GM23338 (cell line): Measurements from ENCODE around the gene BLTP3B. TPM values are rescaled to one million over a fixed set of nuclear protein-coding genes. Genes with fewer than 3 reads are reported as not detected.

Experiments used
- ATAC-seq: fragments of 200-7000 bp; cut with Tn5 transposase; 3 replicates; pipeline ENCODE4 v1.9.1; 2020
- DNase-seq: peaks from one replicate; pipeline ENCODE4 v3.0.0-alpha.2; 2015; ENCODE audit warnings: low spot score
- H2AFZ ChIP-seq: fragments of 200-600 bp; sonication (generic); 2 replicates; pipeline ENCODE4 v1.8.0; 2016; ENCODE audit warnings: antibody characterized with exemption, mild to moderate bottlenecking, moderate library complexity
- H3F3A ChIP-seq: fragments of 200-600 bp; sonication (generic); replicated peaks from 2 replicates; pipeline ENCODE4 v1.8.0; 2017; ENCODE audit warnings: antibody characterized with exemption, mixed run types, low read depth
- H3K27ac ChIP-seq: fragments of 200-600 bp; sonication (generic); 2 replicates; pipeline ENCODE4 v1.6.1; 2016; ENCODE audit warnings: low read depth
- H3K27me3 ChIP-seq: fragments of 200-600 bp; sonication (generic); 2 replicates; pipeline ENCODE4 v1.8.0; 2016; ENCODE audit warnings: mild to moderate bottlenecking, mixed run types, moderate library complexity; ENCODE audit not compliant: insufficient read depth
- H3K36me3 ChIP-seq: fragments of 200-600 bp; sonication (generic); 2 replicates; pipeline ENCODE4 v1.8.0; 2016; ENCODE audit warnings: mild to moderate bottlenecking; ENCODE audit not compliant: insufficient read depth
- H3K4me1 ChIP-seq: fragments of 200-600 bp; sonication (generic); 2 replicates; pipeline ENCODE4 v1.8.0; 2016; ENCODE audit warnings: mild to moderate bottlenecking, moderate library complexity; ENCODE audit not compliant: insufficient read depth
- H3K4me2 ChIP-seq: fragments of 200-600 bp; sonication (generic); 2 replicates; pipeline ENCODE4 v1.7.1; 2017; ENCODE audit warnings: mixed run types
- H3K4me3 ChIP-seq: fragments of 200-600 bp; sonication (generic); 2 replicates; pipeline ENCODE4 v1.6.1; 2016; ENCODE audit warnings: mixed run types
- H3K79me2 ChIP-seq: fragments of 200-600 bp; sonication (generic); replicated peaks from 2 replicates; pipeline ENCODE4 v1.8.0; 2017; ENCODE audit warnings: mild to moderate bottlenecking; ENCODE audit not compliant: insufficient read depth
- H3K9me2 ChIP-seq: fragments of 200-600 bp; sonication (generic); 2 replicates; pipeline ENCODE4 v1.8.0; 2017; ENCODE audit not compliant: insufficient read depth
- H4K20me1 ChIP-seq: fragments of 200-600 bp; sonication (generic); replicated peaks from 2 replicates; pipeline ENCODE4 v1.8.0; 2017; ENCODE audit warnings: mild to moderate bottlenecking; ENCODE audit not compliant: insufficient read depth
- H3K27ac Mint-ChIP-seq: 2 replicates; pipeline ENCODE4 v1.8.0; 2020; ENCODE audit warnings: inconsistent platforms, mild to moderate bottlenecking, moderate library complexity, mixed read lengths
- H3K27me3 Mint-ChIP-seq: 3 replicates; pipeline ENCODE4 v1.8.0; 2022; ENCODE audit warnings: low read depth, mild to moderate bottlenecking, moderate library complexity, mixed read lengths, inconsistent platforms; ENCODE audit not compliant: insufficient read depth, poor library complexity
- H3K36me3 Mint-ChIP-seq: 3 replicates; pipeline ENCODE4 v1.8.0; 2021; ENCODE audit warnings: low read depth, mild to moderate bottlenecking, inconsistent platforms, moderate library complexity, mixed read lengths
- H3K4me1 Mint-ChIP-seq: 3 replicates; pipeline ENCODE4 v1.8.0; 2020; ENCODE audit warnings: mild to moderate bottlenecking, inconsistent platforms, mixed read lengths
- H3K4me3 Mint-ChIP-seq: 3 replicates; pipeline ENCODE4 v1.8.0; 2021; ENCODE audit warnings: moderate library complexity, mild to moderate bottlenecking, inconsistent platforms, mixed read lengths
- H3K9me3 Mint-ChIP-seq: 3 replicates; pipeline ENCODE4 v1.8.0; 2020; ENCODE audit warnings: moderate library complexity, mild to moderate bottlenecking, inconsistent platforms, mixed read lengths
- CREB1 ChIP-seq: fragments of 250-450 bp; sonication (Bioruptor Pico); IDR thresholded peaks from 2 replicates; pipeline ENCODE4 v1.5.0; 2020; ENCODE audit warnings: low read depth, mild to moderate bottlenecking, moderate library complexity
- CTCF ChIP-seq, 2 experiments: fragments of 200-600 bp in 1 of 2; sonication (generic) in 1 of 2; conservative IDR thresholded peaks; 2 replicates each; pipeline versions ENCODE4 v1.5.1 to v1.6.1; 2016 to 2017; ENCODE audit warnings: antibody characterized with exemption in 2 of 2, low read depth in 2 of 2, mild to moderate bottlenecking in 2 of 2, moderate library complexity in 1 of 2
- ETS1 ChIP-seq: IDR thresholded peaks from 2 replicates; pipeline ENCODE4 v1.6.1; 2016; ENCODE audit warnings: antibody characterized with exemption
- EZH2 ChIP-seq: fragments of 200-600 bp; sonication (generic); IDR thresholded peaks from one replicate; pipeline ENCODE4 v1.8.0; 2017; ENCODE audit warnings: antibody characterized with exemption, mild to moderate bottlenecking, low read depth; ENCODE audit not compliant: unreplicated experiment
- EZH2phosphoT487 ChIP-seq: fragments of 200-600 bp; sonication (generic); IDR thresholded peaks from one replicate; pipeline ENCODE4 v1.8.1; 2018; ENCODE audit warnings: antibody characterized with exemption; ENCODE audit not compliant: unreplicated experiment
- POLR2AphosphoS5 ChIP-seq: IDR thresholded peaks from 2 replicates; pipeline ENCODE4 v1.6.1; 2016; ENCODE audit warnings: antibody characterized with exemption, low read depth
- REST ChIP-seq: IDR thresholded peaks from one replicate; pipeline ENCODE4 v1.6.1; 2018; ENCODE audit warnings: antibody characterized with exemption; ENCODE audit not compliant: unreplicated experiment
- STAT1 ChIP-seq: IDR thresholded peaks from one replicate; pipeline ENCODE4 v1.6.1; 2016; ENCODE audit warnings: antibody characterized with exemption; ENCODE audit not compliant: unreplicated experiment
- ZNF462 ChIP-seq: fragments of 250-450 bp; sonication (Bioruptor Pico); IDR thresholded peaks from 2 replicates; pipeline ENCODE4 v1.5.0; 2020; ENCODE audit warnings: mild to moderate bottlenecking, moderate library complexity
- polyA plus RNA-seq: library from polyadenylated mRNA; unstranded; fragments of >200 nt; fragmentation: Nextera tagmentation; extraction: Ambion mirVana; gene quantifications from 2 replicates; pipeline ENCODE4 v1.2.1, GENCODE V29; 2016
- total RNA-seq: library from RNA; depleted of rRNA; stranded (reverse); fragments of >200 nt; shearing (Covaris generic); gene quantifications from 2 replicates; pipeline ENCODE4 v1.2.3, GENCODE V29; 2014

The BLTP3B gene
- total and polyA plus RNA-seq, 2 experiments from 2014 or later, result 11.2 to 35.8 TPM

- peaks cover 2% of the 10 kb centered on the region for H3K27me3 Mint-ChIP-seq
- H3K79me2 ChIP-seq, result peaks cover 5% of the 10 kb centered on the region; the same call in 1 of the 2 replicates
- H4K20me1 ChIP-seq, result 0 out of 2 replicates have a peak, but pooled peaks cover 3% of the 10 kb centered on the region
- TF ChIP-seq ZNF462, result no peak
- TF ChIP-seq STAT1, result no peak
- no peak for TF ChIP-seq EZH2
- no peak for TF ChIP-seq POLR2AphosphoS5
- no peak overlapping the region for H3K27ac Mint-ChIP-seq
- DNase-seq (no peak), ATAC-seq (no peak)
- H3F3A ChIP-seq, result no peaks in the 10 kb centered on the region
- no peak overlapping the region for H3K4me3 Mint-ChIP-seq
- H3K4me3 ChIP-seq, result no peak overlapping the region
- H3K36me3 ChIP-seq, result no peaks in the 10 kb centered on the region
- peaks cover 6% of the 10 kb centered on the region for H3K4me1 Mint-ChIP-seq
- H3K4me1 ChIP-seq, result no peaks in the 10 kb centered on the region
- no peak overlapping the region for H2AFZ ChIP-seq
- no peaks in the 10 kb centered on the region for H3K9me2 ChIP-seq
- peaks cover 2% of the 10 kb centered on the region; the same call in 1 of the 3 replicates for H3K9me3 Mint-ChIP-seq
- peaks cover 24% of the 10 kb centered on the region for H3K36me3 Mint-ChIP-seq
- no peaks in the 10 kb centered on the region for H3K27me3 ChIP-seq
- H3K27ac ChIP-seq, result no peak overlapping the region
- no peak overlapping the region for H3K4me2 ChIP-seq
These were observed 44.4 kb upstream of the BLTP3B start for GRCh38 chr12:100187068-100187467.

- no peak overlapping the region for H3K4me3 ChIP-seq
- H3K4me2 ChIP-seq, result no peak overlapping the region
- H3K27me3 Mint-ChIP-seq, result peaks cover 2% of the 10 kb centered on the region
- H3K9me3 Mint-ChIP-seq, result peaks cover 2% of the 10 kb centered on the region; the same call in 1 of the 3 replicates
- no peaks in the 10 kb centered on the region for H3F3A ChIP-seq
- H4K20me1 ChIP-seq, result no peaks in the 10 kb centered on the region
- no peaks in the 10 kb centered on the region for H3K4me1 ChIP-seq
- H3K9me2 ChIP-seq, result no peaks in the 10 kb centered on the region
- ATAC-seq (no peak), DNase-seq (no peak)
- H3K27ac ChIP-seq, result no peak overlapping the region
- peaks cover 5% of the 10 kb centered on the region; the same call in 1 of the 2 replicates for H3K79me2 ChIP-seq
- no peaks in the 10 kb centered on the region for H3K36me3 ChIP-seq
- no peak overlapping the region for H3K27ac Mint-ChIP-seq
- peaks cover 24% of the 10 kb centered on the region for H3K36me3 Mint-ChIP-seq
- H3K4me3 Mint-ChIP-seq, result no peak overlapping the region
- peaks cover 8% of the 10 kb centered on the region for H3K4me1 Mint-ChIP-seq
- H3K27me3 ChIP-seq, result no peaks in the 10 kb centered on the region
- no peak overlapping the region for H2AFZ ChIP-seq
- TF ChIP-seq EZH2phosphoT487, result no peak
- TF ChIP-seq CTCF (conservative IDR thresholded peaks at IDR 0.05; ENCODE audit: low read depth in 2 of 2), result no peak
- no peak for TF ChIP-seq ETS1
- no peak for TF ChIP-seq STAT1
- TF ChIP-seq POLR2AphosphoS5, result no peak
- no peak for TF ChIP-seq REST
- TF ChIP-seq CREB1 (CRISPR knock-in tag), result no peak
These were observed 43.4 kb upstream of the BLTP3B start for GRCh38 chr12:100186071-100186470.
